Bronchial epithelial cell (primary cell): ENCODE measurements around the gene C1orf210. TPM values are rescaled to one million over a fixed set of nuclear protein-coding genes. Genes with fewer than 3 reads are reported as not detected.

ENCODE experiments used
- total RNA-seq: library from RNA; depleted of rRNA; stranded (reverse); fragments of >200 nt; gene quantifications from 2 replicates; pipeline ENCODE4 v1.2.1, GENCODE V29; 2014

The C1orf210 gene
- total RNA-seq, 1 donor from 2014 or later: 3.4 TPM

Other genes starting within 250 kb of the C1orf210 start
- 161 and 186 TPM in 2 replicates for gene EBNA1BP2, start 113.3 kb downstream of the C1orf210 start, total RNA-seq
- gene CFAP57, start 113.3 kb downstream of the C1orf210 start, total RNA-seq: under 0.01 TPM in 1 of 2 replicates, not detected in the other
- 9.5 and 23.9 TPM in 2 replicates for gene TMEM125, start 15.6 kb downstream of the C1orf210 start, total RNA-seq
- gene TIE1, start 15.4 kb upstream of the C1orf210 start, total RNA-seq: 0.53 TPM in 1 of 2 replicates, not detected in the other
- gene MPL, start 52.2 kb upstream of the C1orf210 start, total RNA-seq: not detected in 2 replicates
- gene CDC20, start 73.4 kb upstream of the C1orf210 start, total RNA-seq: 2.6 and 3.1 TPM in 2 replicates
- 55.8 and 75.8 TPM in 2 replicates for gene ELOVL1, start 82.4 kb upstream of the C1orf210 start, total RNA-seq
- 78.1 and 83.2 TPM in 2 replicates for gene MED8, start 104.2 kb upstream of the C1orf210 start, total RNA-seq
- gene SZT2, start 104.3 kb upstream of the C1orf210 start, total RNA-seq: 12.6 and 16.5 TPM in 2 replicates
- gene HYI, start 168.3 kb upstream of the C1orf210 start, total RNA-seq: 21.8 and 28.7 TPM in 2 replicates
- gene PTPRF, start 245.3 kb upstream of the C1orf210 start, total RNA-seq: 127 and 202 TPM in 2 replicates